Lower leg skin (tissue), 3 donors: ENCODE results near the gene ANGPTL7.

Source experiments
- POLR2A ChIP-seq, 2 donors: fragments of 450-650 bp; IDR thresholded peaks; one replicate each; pipeline ENCODE4 v1.6.1; 2016 to 2017; ENCODE audit warnings: antibody characterized with exemption in 2 of 2, mild to moderate bottlenecking in 1 of 2, moderate library complexity in 1 of 2
- TF ChIP-seq, protein P1 (sequence below), 3 donors: fragments of 450-650 bp; IDR thresholded peaks; one replicate each; pipeline ENCODE4 v1.5.1; 2016; ENCODE audit warnings: antibody characterized with exemption in 3 of 3, mild to moderate bottlenecking in 3 of 3, moderate library complexity in 2 of 3

DNA sequence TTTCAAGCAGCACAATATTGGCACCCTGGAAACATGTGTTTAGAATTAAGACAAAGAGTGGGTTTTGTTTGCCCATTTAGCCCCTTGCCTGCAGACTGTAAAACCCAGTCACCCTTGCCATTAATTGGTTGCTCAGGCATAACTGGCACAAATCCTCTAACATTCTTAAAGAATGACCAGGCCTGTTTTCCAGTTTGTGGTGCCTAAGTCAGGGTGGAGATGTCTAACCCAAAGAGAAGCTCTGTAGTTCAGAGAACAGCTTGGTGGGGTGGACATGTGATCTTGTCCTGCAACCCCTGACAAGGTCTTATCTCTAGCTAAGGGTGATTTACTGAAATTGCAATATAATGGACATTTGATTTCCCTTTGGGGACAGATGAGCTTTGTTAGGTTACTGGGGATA lies 8.8 kb upstream of the ANGPTL7 start:
- TF ChIP-seq, protein P1, sequence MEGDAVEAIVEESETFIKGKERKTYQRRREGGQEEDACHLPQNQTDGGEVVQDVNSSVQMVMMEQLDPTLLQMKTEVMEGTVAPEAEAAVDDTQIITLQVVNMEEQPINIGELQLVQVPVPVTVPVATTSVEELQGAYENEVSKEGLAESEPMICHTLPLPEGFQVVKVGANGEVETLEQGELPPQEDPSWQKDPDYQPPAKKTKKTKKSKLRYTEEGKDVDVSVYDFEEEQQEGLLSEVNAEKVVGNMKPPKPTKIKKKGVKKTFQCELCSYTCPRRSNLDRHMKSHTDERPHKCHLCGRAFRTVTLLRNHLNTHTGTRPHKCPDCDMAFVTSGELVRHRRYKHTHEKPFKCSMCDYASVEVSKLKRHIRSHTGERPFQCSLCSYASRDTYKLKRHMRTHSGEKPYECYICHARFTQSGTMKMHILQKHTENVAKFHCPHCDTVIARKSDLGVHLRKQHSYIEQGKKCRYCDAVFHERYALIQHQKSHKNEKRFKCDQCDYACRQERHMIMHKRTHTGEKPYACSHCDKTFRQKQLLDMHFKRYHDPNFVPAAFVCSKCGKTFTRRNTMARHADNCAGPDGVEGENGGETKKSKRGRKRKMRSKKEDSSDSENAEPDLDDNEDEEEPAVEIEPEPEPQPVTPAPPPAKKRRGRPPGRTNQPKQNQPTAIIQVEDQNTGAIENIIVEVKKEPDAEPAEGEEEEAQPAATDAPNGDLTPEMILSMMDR (IDR thresholded peaks at IDR 0.05): no peak
- TF ChIP-seq POLR2A (IDR thresholded peaks at IDR 0.05): no peak
